ENCODE results near the gene TTC23. TPM values are rescaled to one million over a fixed set of nuclear protein-coding genes. Genes with fewer than 3 reads are reported as not detected.

TTC23 gene
- total RNA-seq, 1 donor from 2014 or later = 25.0 TPM

- TF ChIP-seq CTCF (IDR thresholded peaks at IDR 0.05) = no peak
- H3K27me3 Mint-ChIP-seq (ENCODE audit: low read depth) = no peaks in the 10 kb centered on the region
- DNase-seq (ENCODE audit: low spot score) = no peak
- H3K9me3 Mint-ChIP-seq (ENCODE audit: low read depth) = no peaks in the 10 kb centered on the region
- H3K36me3 Mint-ChIP-seq (ENCODE audit: low read depth) = peaks cover 17% of the 10 kb centered on the region
- no peak overlapping the region for H3K27ac Mint-ChIP-seq (ENCODE audit: unreplicated experiment)
- H3K4me1 Mint-ChIP-seq (ENCODE audit: low read depth) = peaks cover 4% of the 10 kb centered on the region
- no peak overlapping the region for H3K4me3 Mint-ChIP-seq (ENCODE audit: unreplicated experiment)
Measured at GRCh38 chr15:99148851-99149276, 100.5 kb downstream of the TTC23 start.

- no peaks in the 10 kb centered on the region for H3K9me3 Mint-ChIP-seq (ENCODE audit: low read depth)
- H3K27me3 Mint-ChIP-seq (ENCODE audit: low read depth) = no peaks in the 10 kb centered on the region
- H3K36me3 Mint-ChIP-seq (ENCODE audit: low read depth) = peaks cover 14% of the 10 kb centered on the region
- no peak overlapping the region for H3K27ac Mint-ChIP-seq (ENCODE audit: unreplicated experiment)
- no peak for TF ChIP-seq CTCF (IDR thresholded peaks at IDR 0.05)
- DNase-seq (ENCODE audit: low spot score) = no peak
- no peak overlapping the region for H3K4me3 Mint-ChIP-seq (ENCODE audit: unreplicated experiment)
- H3K4me1 Mint-ChIP-seq (ENCODE audit: low read depth) = peaks cover 12% of the 10 kb centered on the region
Measured at GRCh38 chr15:99146661-99147060, 102.7 kb downstream of the TTC23 start.

GRCh38 chr15:99145778-99146177, 103.6 kb downstream of the TTC23 start:
- Mint-ChIP-seq H3K4me1 (ENCODE audit: low read depth) (peaks cover 12% of the 10 kb centered on the region), H3K4me3 (ENCODE audit: unreplicated experiment) (no peak overlapping the region), H3K27ac (ENCODE audit: unreplicated experiment) (no peak overlapping the region), H3K27me3 (ENCODE audit: low read depth) (no peaks in the 10 kb centered on the region), H3K9me3 (ENCODE audit: low read depth) (no peaks in the 10 kb centered on the region), H3K36me3 (ENCODE audit: low read depth) (peaks cover 8% of the 10 kb centered on the region)
- TF ChIP-seq CTCF (IDR thresholded peaks at IDR 0.05) = no peak
- no peak for DNase-seq (ENCODE audit: low spot score)

DNA sequence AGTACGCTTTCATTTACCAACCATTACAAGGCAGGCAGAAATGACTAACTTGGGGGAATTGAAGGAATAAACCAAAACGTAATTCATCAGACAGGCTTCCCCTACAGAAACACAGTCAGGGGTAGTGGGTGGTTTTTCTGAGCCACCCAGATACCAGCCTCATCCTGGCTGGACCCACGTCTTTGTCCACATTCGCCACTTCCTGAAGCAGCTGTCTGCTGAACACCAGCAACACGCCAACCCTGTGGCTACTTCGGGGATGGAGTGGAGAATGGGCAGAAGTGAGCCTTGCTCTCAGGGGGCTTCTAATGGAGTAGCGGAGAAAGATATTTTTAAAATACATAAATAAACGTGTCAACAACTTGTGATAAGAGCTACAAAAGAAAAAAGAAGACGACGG, 104.4 kb downstream of the TTC23 start:
- Mint-ChIP-seq H3K27me3 (ENCODE audit: low read depth) (no peaks in the 10 kb centered on the region), H3K4me3 (ENCODE audit: unreplicated experiment) (no peak overlapping the region), H3K4me1 (ENCODE audit: low read depth) (peaks cover 13% of the 10 kb centered on the region), H3K9me3 (ENCODE audit: low read depth) (no peaks in the 10 kb centered on the region), H3K36me3 (ENCODE audit: low read depth) (peaks cover 4% of the 10 kb centered on the region), H3K27ac (ENCODE audit: unreplicated experiment) (no peak overlapping the region)
- TF ChIP-seq CTCF (IDR thresholded peaks at IDR 0.05) = no peak
- DNase-seq (ENCODE audit: low spot score) = no peak

- no peak for DNase-seq (ENCODE audit: low spot score)
- H3K4me1 Mint-ChIP-seq (ENCODE audit: low read depth) = peaks cover 21% of the 10 kb centered on the region
Measured at GRCh38 chr15:99143655-99144610, 105.4 kb downstream of the TTC23 start.

More at GRCh38 chr15:99143655-99144610, 105.4 kb downstream of the TTC23 start:
- Mint-ChIP-seq H3K27ac (ENCODE audit: unreplicated experiment) (peak overlapping the region; percentile 39), H3K36me3 (ENCODE audit: low read depth) (peaks cover 8% of the 10 kb centered on the region), H3K9me3 (ENCODE audit: low read depth) (no peaks in the 10 kb centered on the region), H3K27me3 (ENCODE audit: low read depth) (no peaks in the 10 kb centered on the region), H3K4me3 (ENCODE audit: unreplicated experiment) (no peak overlapping the region)
- no peak for TF ChIP-seq CTCF (IDR thresholded peaks at IDR 0.05)

Data from chondrocyte (in vitro differentiated cells).